GM23338 (cell line): Measurements from ENCODE around the gene BTRC. TPM values are rescaled to one million over a fixed set of nuclear protein-coding genes. Genes with fewer than 3 reads are reported as not detected.

Experiments used
- ATAC-seq: fragments of 200-7000 bp; cut with Tn5 transposase; 3 replicates; pipeline ENCODE4 v1.9.1; 2020
- DNase-seq: peaks from one replicate; pipeline ENCODE4 v3.0.0-alpha.2; 2015; ENCODE audit warnings: low spot score
- H2AFZ ChIP-seq: fragments of 200-600 bp; sonication (generic); 2 replicates; pipeline ENCODE4 v1.8.0; 2016; ENCODE audit warnings: antibody characterized with exemption, mild to moderate bottlenecking, moderate library complexity
- H3F3A ChIP-seq: fragments of 200-600 bp; sonication (generic); replicated peaks from 2 replicates; pipeline ENCODE4 v1.8.0; 2017; ENCODE audit warnings: antibody characterized with exemption, mixed run types, low read depth
- H3K27ac ChIP-seq: fragments of 200-600 bp; sonication (generic); 2 replicates; pipeline ENCODE4 v1.6.1; 2016; ENCODE audit warnings: low read depth
- H3K27me3 ChIP-seq: fragments of 200-600 bp; sonication (generic); 2 replicates; pipeline ENCODE4 v1.8.0; 2016; ENCODE audit warnings: mild to moderate bottlenecking, mixed run types, moderate library complexity; ENCODE audit not compliant: insufficient read depth
- H3K36me3 ChIP-seq: fragments of 200-600 bp; sonication (generic); 2 replicates; pipeline ENCODE4 v1.8.0; 2016; ENCODE audit warnings: mild to moderate bottlenecking; ENCODE audit not compliant: insufficient read depth
- H3K4me1 ChIP-seq: fragments of 200-600 bp; sonication (generic); 2 replicates; pipeline ENCODE4 v1.8.0; 2016; ENCODE audit warnings: mild to moderate bottlenecking, moderate library complexity; ENCODE audit not compliant: insufficient read depth
- H3K4me2 ChIP-seq: fragments of 200-600 bp; sonication (generic); 2 replicates; pipeline ENCODE4 v1.7.1; 2017; ENCODE audit warnings: mixed run types
- H3K4me3 ChIP-seq: fragments of 200-600 bp; sonication (generic); 2 replicates; pipeline ENCODE4 v1.6.1; 2016; ENCODE audit warnings: mixed run types
- H3K79me2 ChIP-seq: fragments of 200-600 bp; sonication (generic); replicated peaks from 2 replicates; pipeline ENCODE4 v1.8.0; 2017; ENCODE audit warnings: mild to moderate bottlenecking; ENCODE audit not compliant: insufficient read depth
- H3K9me2 ChIP-seq: fragments of 200-600 bp; sonication (generic); 2 replicates; pipeline ENCODE4 v1.8.0; 2017; ENCODE audit not compliant: insufficient read depth
- H4K20me1 ChIP-seq: fragments of 200-600 bp; sonication (generic); replicated peaks from 2 replicates; pipeline ENCODE4 v1.8.0; 2017; ENCODE audit warnings: mild to moderate bottlenecking; ENCODE audit not compliant: insufficient read depth
- H3K27ac Mint-ChIP-seq: 2 replicates; pipeline ENCODE4 v1.8.0; 2020; ENCODE audit warnings: inconsistent platforms, mild to moderate bottlenecking, moderate library complexity, mixed read lengths
- H3K27me3 Mint-ChIP-seq: 3 replicates; pipeline ENCODE4 v1.8.0; 2022; ENCODE audit warnings: low read depth, mild to moderate bottlenecking, moderate library complexity, mixed read lengths, inconsistent platforms; ENCODE audit not compliant: insufficient read depth, poor library complexity
- H3K36me3 Mint-ChIP-seq: 3 replicates; pipeline ENCODE4 v1.8.0; 2021; ENCODE audit warnings: low read depth, mild to moderate bottlenecking, inconsistent platforms, moderate library complexity, mixed read lengths
- H3K4me1 Mint-ChIP-seq: 3 replicates; pipeline ENCODE4 v1.8.0; 2020; ENCODE audit warnings: mild to moderate bottlenecking, inconsistent platforms, mixed read lengths
- H3K4me3 Mint-ChIP-seq: 3 replicates; pipeline ENCODE4 v1.8.0; 2021; ENCODE audit warnings: moderate library complexity, mild to moderate bottlenecking, inconsistent platforms, mixed read lengths
- H3K9me3 Mint-ChIP-seq: 3 replicates; pipeline ENCODE4 v1.8.0; 2020; ENCODE audit warnings: moderate library complexity, mild to moderate bottlenecking, inconsistent platforms, mixed read lengths
- EZH2 ChIP-seq: fragments of 200-600 bp; sonication (generic); IDR thresholded peaks from one replicate; pipeline ENCODE4 v1.8.0; 2017; ENCODE audit warnings: antibody characterized with exemption, mild to moderate bottlenecking, low read depth; ENCODE audit not compliant: unreplicated experiment
- EZH2phosphoT487 ChIP-seq: fragments of 200-600 bp; sonication (generic); IDR thresholded peaks from one replicate; pipeline ENCODE4 v1.8.1; 2018; ENCODE audit warnings: antibody characterized with exemption; ENCODE audit not compliant: unreplicated experiment
- JUNB ChIP-seq: IDR thresholded peaks from one replicate; pipeline ENCODE4 v1.6.1; 2016; ENCODE audit warnings: antibody characterized with exemption; ENCODE audit not compliant: unreplicated experiment
- STAT1 ChIP-seq: IDR thresholded peaks from one replicate; pipeline ENCODE4 v1.6.1; 2016; ENCODE audit warnings: antibody characterized with exemption; ENCODE audit not compliant: unreplicated experiment
- ZNF114 ChIP-seq: fragments of 250-450 bp; sonication (Bioruptor Pico); IDR thresholded peaks from 2 replicates; pipeline ENCODE4 v1.5.0; 2020; ENCODE audit warnings: mild to moderate bottlenecking, moderate library complexity
- ZNF331 ChIP-seq: fragments of 250-450 bp; sonication (Bioruptor Pico); IDR thresholded peaks from 2 replicates; pipeline ENCODE4 v1.5.0; 2020; ENCODE audit warnings: low read depth, mild to moderate bottlenecking, moderate library complexity
- polyA plus RNA-seq: library from polyadenylated mRNA; unstranded; fragments of >200 nt; fragmentation: Nextera tagmentation; extraction: Ambion mirVana; gene quantifications from 2 replicates; pipeline ENCODE4 v1.2.1, GENCODE V29; 2016
- total RNA-seq: library from RNA; depleted of rRNA; stranded (reverse); fragments of >200 nt; shearing (Covaris generic); gene quantifications from 2 replicates; pipeline ENCODE4 v1.2.3, GENCODE V29; 2014
- TF ChIP-seq, protein P1 (sequence below), 2 experiments: fragments of 200-600 bp in 1 of 2; sonication (generic) in 1 of 2; conservative IDR thresholded peaks; 2 replicates each; pipeline versions ENCODE4 v1.5.1 to v1.6.1; 2016 to 2017; ENCODE audit warnings: antibody characterized with exemption in 2 of 2, low read depth in 2 of 2, mild to moderate bottlenecking in 2 of 2, moderate library complexity in 1 of 2
- TF ChIP-seq, protein P2 (sequence below): IDR thresholded peaks from 2 replicates; pipeline ENCODE4 v1.6.1; 2016; ENCODE audit warnings: antibody characterized with exemption

The BTRC gene
- total and polyA plus RNA-seq, 2 experiments from 2014 or later, result 10.0 to 17.5 TPM

DNA sequence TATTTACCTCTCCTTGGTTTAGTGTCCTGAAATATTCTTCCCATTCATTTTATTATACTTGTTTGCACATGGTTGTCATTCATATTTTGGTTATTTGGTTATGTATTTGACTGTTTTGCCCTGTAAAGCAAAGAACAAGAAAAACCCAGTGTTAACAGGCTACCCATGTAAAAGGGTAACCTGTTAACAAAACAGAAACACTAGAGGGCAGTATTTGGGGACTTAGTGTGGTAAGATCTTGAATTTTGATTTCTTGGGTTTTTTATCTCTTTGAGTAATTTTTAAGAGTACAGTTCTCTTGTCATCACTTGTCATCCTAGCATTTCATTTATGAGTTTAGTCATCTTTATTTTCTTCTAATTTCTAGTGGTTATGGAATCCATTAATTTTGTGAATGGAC lies 182.8 kb downstream of the BTRC start:
- no peaks in the 10 kb centered on the region for H3K79me2 ChIP-seq
- DNase-seq, result peak; percentile 82
- Mint-ChIP-seq H3K9me3 (no peaks in the 10 kb centered on the region), H3K27me3 (no peaks in the 10 kb centered on the region), H3K27ac (no peak overlapping the region), H3K36me3 (no peaks in the 10 kb centered on the region), H3K4me1 (no peaks in the 10 kb centered on the region; the same call in 2 of the 3 replicates), H3K4me3 (no peak overlapping the region)
- TF ChIP-seq, protein P1, sequence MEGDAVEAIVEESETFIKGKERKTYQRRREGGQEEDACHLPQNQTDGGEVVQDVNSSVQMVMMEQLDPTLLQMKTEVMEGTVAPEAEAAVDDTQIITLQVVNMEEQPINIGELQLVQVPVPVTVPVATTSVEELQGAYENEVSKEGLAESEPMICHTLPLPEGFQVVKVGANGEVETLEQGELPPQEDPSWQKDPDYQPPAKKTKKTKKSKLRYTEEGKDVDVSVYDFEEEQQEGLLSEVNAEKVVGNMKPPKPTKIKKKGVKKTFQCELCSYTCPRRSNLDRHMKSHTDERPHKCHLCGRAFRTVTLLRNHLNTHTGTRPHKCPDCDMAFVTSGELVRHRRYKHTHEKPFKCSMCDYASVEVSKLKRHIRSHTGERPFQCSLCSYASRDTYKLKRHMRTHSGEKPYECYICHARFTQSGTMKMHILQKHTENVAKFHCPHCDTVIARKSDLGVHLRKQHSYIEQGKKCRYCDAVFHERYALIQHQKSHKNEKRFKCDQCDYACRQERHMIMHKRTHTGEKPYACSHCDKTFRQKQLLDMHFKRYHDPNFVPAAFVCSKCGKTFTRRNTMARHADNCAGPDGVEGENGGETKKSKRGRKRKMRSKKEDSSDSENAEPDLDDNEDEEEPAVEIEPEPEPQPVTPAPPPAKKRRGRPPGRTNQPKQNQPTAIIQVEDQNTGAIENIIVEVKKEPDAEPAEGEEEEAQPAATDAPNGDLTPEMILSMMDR (conservative IDR thresholded peaks at IDR 0.05; ENCODE audit: low read depth in 2 of 2), result peak; percentile 61 to 88
- no peak for TF ChIP-seq ZNF331 (CRISPR knock-in tag)
- no peaks in the 10 kb centered on the region for H3F3A ChIP-seq
- H3K4me1 ChIP-seq, result peaks cover 21% of the 10 kb centered on the region
- no peaks in the 10 kb centered on the region for H3K36me3 ChIP-seq
- H3K4me3 ChIP-seq, result no peak overlapping the region
- H3K4me2 ChIP-seq, result no peak overlapping the region
- no peaks in the 10 kb centered on the region for H3K27me3 ChIP-seq
- H4K20me1 ChIP-seq, result no peaks in the 10 kb centered on the region
- no peak overlapping the region for H3K27ac ChIP-seq
- H2AFZ ChIP-seq, result no peak overlapping the region
- peak; percentile 59 for ATAC-seq
- no peaks in the 10 kb centered on the region for H3K9me2 ChIP-seq

DNA sequence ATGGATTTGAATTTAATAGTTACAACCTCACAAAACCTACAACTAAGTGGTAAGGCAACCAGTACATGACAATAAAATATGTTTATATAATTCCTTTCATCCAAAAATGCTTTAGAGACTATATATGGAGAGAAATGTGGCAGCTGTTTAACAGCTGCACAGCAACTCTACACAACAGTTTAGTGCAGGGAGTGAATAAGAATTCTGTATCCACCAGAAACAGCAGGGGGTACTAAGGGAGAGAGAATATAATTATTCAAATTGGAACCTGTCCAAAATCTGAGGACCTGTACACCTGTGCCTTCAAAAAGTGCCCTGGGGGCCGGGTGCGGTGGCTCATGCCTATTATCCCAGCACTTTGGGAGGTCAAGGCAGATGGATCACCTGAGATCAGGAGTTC lies 184.5 kb downstream of the BTRC start:
- H3K27ac Mint-ChIP-seq, result no peak overlapping the region
- ATAC-seq, result no peak
- H3K4me2 ChIP-seq, result no peak overlapping the region

DNA sequence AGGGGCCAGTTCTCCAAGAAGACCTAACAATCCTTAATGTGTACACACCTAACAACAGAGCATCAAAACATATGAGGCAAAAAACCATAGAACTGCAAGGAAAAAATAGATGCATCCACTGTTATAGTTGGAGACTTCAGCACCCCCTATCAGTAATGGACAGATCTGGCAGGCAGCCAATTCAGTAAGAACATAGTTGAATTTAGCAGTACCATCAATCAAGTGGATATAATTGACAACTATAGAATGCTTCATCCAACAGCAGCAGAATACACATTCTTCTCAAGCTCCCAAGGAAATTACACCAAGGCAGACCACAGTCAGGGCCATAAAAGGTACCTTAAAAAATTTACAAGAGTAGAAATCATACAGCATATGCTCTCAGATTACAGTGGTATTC lies 191.9 kb downstream of the BTRC start:
- H3K4me3 ChIP-seq, result no peak overlapping the region
- Mint-ChIP-seq H3K27me3 (no peaks in the 10 kb centered on the region), H3K4me3 (no peak overlapping the region), H3K4me1 (no peaks in the 10 kb centered on the region), H3K9me3 (no peaks in the 10 kb centered on the region), H3K36me3 (no peaks in the 10 kb centered on the region), H3K27ac (no peak overlapping the region)
- no peak overlapping the region for H3K27ac ChIP-seq
- ATAC-seq (no peak), DNase-seq (no peak)
- H3K4me2 ChIP-seq, result no peak overlapping the region
- no peaks in the 10 kb centered on the region for H3F3A ChIP-seq
- no peaks in the 10 kb centered on the region for H3K36me3 ChIP-seq
- no peaks in the 10 kb centered on the region for H3K79me2 ChIP-seq
- no peaks in the 10 kb centered on the region for H4K20me1 ChIP-seq
- H3K4me1 ChIP-seq, result no peaks in the 10 kb centered on the region
- H3K9me2 ChIP-seq, result no peaks in the 10 kb centered on the region
- TF ChIP-seq STAT1 (no peak), ZNF114 (CRISPR knock-in tag) (no peak), ZNF331 (CRISPR knock-in tag) (no peak)
- TF ChIP-seq, protein P2, sequence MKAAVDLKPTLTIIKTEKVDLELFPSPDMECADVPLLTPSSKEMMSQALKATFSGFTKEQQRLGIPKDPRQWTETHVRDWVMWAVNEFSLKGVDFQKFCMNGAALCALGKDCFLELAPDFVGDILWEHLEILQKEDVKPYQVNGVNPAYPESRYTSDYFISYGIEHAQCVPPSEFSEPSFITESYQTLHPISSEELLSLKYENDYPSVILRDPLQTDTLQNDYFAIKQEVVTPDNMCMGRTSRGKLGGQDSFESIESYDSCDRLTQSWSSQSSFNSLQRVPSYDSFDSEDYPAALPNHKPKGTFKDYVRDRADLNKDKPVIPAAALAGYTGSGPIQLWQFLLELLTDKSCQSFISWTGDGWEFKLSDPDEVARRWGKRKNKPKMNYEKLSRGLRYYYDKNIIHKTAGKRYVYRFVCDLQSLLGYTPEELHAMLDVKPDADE, result no peak
- TF ChIP-seq, protein P1 (conservative IDR thresholded peaks at IDR 0.05; ENCODE audit: low read depth in 2 of 2), result peak; percentile 5 to 22; a peak in 1 of 4 replicates
- H3K27me3 ChIP-seq, result no peaks in the 10 kb centered on the region
- H2AFZ ChIP-seq, result no peak overlapping the region

More for the DNA sequence above, 184.5 kb downstream of the BTRC start:
- no peaks in the 10 kb centered on the region for H3K36me3 Mint-ChIP-seq
- H3K27me3 Mint-ChIP-seq, result no peaks in the 10 kb centered on the region
- TF ChIP-seq STAT1 (no peak), JUNB (no peak), EZH2phosphoT487 (no peak), EZH2 (no peak)
- TF ChIP-seq, protein P1 (conservative IDR thresholded peaks at IDR 0.05; ENCODE audit: low read depth in 2 of 2), result no peak
- Histone ChIP-seq H3K36me3 (no peaks in the 10 kb centered on the region), H3K27ac (no peak overlapping the region), H2AFZ (no peak overlapping the region), H4K20me1 (no peaks in the 10 kb centered on the region), H3K9me2 (no peaks in the 10 kb centered on the region), H3K4me3 (no peak overlapping the region), H3F3A (no peaks in the 10 kb centered on the region), H3K4me1 (peaks cover 19% of the 10 kb centered on the region), H3K79me2 (no peaks in the 10 kb centered on the region), H3K27me3 (no peaks in the 10 kb centered on the region)
- no peaks in the 10 kb centered on the region for H3K9me3 Mint-ChIP-seq
- no peak for DNase-seq
- no peak overlapping the region for H3K4me3 Mint-ChIP-seq
- H3K4me1 Mint-ChIP-seq, result no peaks in the 10 kb centered on the region; the same call in 2 of the 3 replicates
